Smooth muscle cell (in vitro differentiated cells): Measurements from ENCODE around the gene TMEM150B. TPM values are rescaled to one million over a fixed set of nuclear protein-coding genes. Genes with fewer than 3 reads are reported as not detected.

Source experiments
- DNase-seq: peaks from one replicate; lab custom pipeline; 2025; ENCODE audit not compliant: unreplicated experiment; lab: John Stamatoyannopoulos, UW
- H2AFZ ChIP-seq: fragments of 200-600 bp; sonication (generic); 2 replicates; pipeline ENCODE4 v1.6.0; 2016; ENCODE audit warnings: antibody characterized with exemption, low read depth, mild to moderate bottlenecking
- H3F3A ChIP-seq: fragments of 200-600 bp; sonication (generic); 2 replicates; pipeline ENCODE4 v1.6.0; 2017; ENCODE audit warnings: antibody characterized with exemption, low read depth
- H3K27ac ChIP-seq: fragments of 200-600 bp; sonication (generic); 2 replicates; pipeline ENCODE4 v1.5.1; 2016; ENCODE audit warnings: low read depth, mild to moderate bottlenecking
- H3K27me3 ChIP-seq: fragments of 200-600 bp; sonication (generic); 2 replicates; pipeline ENCODE4 v1.6.1; 2016; ENCODE audit warnings: low read depth, mild to moderate bottlenecking
- H3K36me3 ChIP-seq: fragments of 200-600 bp; sonication (generic); 2 replicates; pipeline ENCODE4 v1.5.1; 2016; ENCODE audit warnings: low read depth
- H3K4me1 ChIP-seq: fragments of 200-600 bp; sonication (generic); 2 replicates; pipeline ENCODE4 v1.5.1; 2016; ENCODE audit warnings: low read depth
- H3K4me2 ChIP-seq: fragments of 200-600 bp; sonication (generic); 2 replicates; pipeline ENCODE4 v1.6.0; 2016; ENCODE audit warnings: mild to moderate bottlenecking
- H3K4me3 ChIP-seq: fragments of 200-600 bp; sonication (generic); 2 replicates; pipeline ENCODE4 v1.5.1; 2016; ENCODE audit warnings: mild to moderate bottlenecking
- H3K79me2 ChIP-seq: fragments of 200-600 bp; sonication (generic); 2 replicates; pipeline ENCODE4 v1.6.0; 2016; ENCODE audit warnings: low read depth, mild to moderate bottlenecking
- H3K9ac ChIP-seq: fragments of 200-600 bp; sonication (generic); 2 replicates; pipeline ENCODE4 v1.6.0; 2016; ENCODE audit warnings: low read depth
- H3K9me3 ChIP-seq: fragments of 200-600 bp; sonication (generic); replicated peaks from 2 replicates; pipeline ENCODE4 v1.5.1; 2016; ENCODE audit warnings: low read depth
- H4K20me1 ChIP-seq: fragments of 200-600 bp; sonication (generic); 2 replicates; pipeline ENCODE4 v1.6.0; 2016; ENCODE audit warnings: low read depth
- CTCF ChIP-seq: fragments of 200-600 bp; sonication (generic); IDR thresholded peaks from 2 replicates; pipeline ENCODE4 v1.5.1; 2017; ENCODE audit warnings: borderline replicate concordance, mild to moderate bottlenecking, antibody characterized with exemption; ENCODE audit not compliant: insufficient read depth, poor library complexity, severe bottlenecking
- WGBS: methylation state at CpG from one replicate; pipeline ENCODE4 v1.1.7; 2016; ENCODE audit warnings: low lambda C conversion rate; 5-methylcytosine and 5-hydroxymethylcytosine counted together
- polyA plus RNA-seq: library from polyadenylated mRNA; unstranded; fragments of >200 nt; fragmentation: Nextera tagmentation; extraction: Ambion mirVana; gene quantifications from 2 replicates; pipeline ENCODE4 v1.2.1, GENCODE V29; 2016
- total RNA-seq: library from RNA; depleted of rRNA; stranded (reverse); fragments of >200 nt; gene quantifications from 2 replicates; pipeline ENCODE4 v1.2.3, GENCODE V29; 2014

The TMEM150B gene
- total and polyA plus RNA-seq, 2 experiments from 2014 or later = not detected

DNA sequence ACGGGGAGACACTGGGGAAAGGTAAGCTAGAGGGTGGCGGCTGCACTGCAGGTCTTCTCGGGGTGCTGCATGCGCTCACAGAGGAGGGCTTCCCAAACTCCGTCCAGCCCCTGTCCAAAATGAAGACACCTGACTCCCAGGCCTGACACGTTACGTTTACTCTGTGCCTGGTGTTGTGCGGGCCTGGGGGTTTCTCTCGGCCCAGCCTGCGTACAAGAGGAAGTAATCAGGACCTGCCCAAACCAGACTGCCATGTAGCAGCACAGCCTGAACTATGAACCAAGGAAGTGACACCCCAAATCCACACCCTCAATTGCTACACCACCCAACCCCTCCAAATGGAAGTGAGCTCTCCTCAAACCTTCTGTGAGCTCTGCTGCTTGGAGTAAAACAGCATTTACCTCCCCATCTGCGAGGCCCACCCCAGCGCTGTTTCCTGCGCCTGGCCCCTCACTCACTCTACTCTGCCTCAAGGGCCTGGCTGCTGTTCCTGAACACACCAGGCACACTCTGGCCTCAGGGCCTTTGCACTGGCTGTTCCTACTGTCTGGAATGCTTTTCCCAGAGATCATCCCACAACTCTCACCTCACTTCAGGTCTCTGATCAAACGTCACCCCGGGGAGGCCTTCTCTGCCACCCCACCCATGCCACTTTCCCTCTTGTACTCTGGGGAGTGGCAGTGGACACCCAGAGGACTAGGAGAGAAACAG is 48.3 kb downstream of the TMEM150B start:
- H3F3A ChIP-seq = peaks cover 4% of the 10 kb centered on the region
- no peak overlapping the region for H3K9ac ChIP-seq
- no peaks in the 10 kb centered on the region for H3K36me3 ChIP-seq
- WGBS = 95% methylated on average over 15 of the region's 15 CpGs
- H4K20me1 ChIP-seq = no peaks in the 10 kb centered on the region
- TF ChIP-seq CTCF = no peak
- no peaks in the 10 kb centered on the region for H3K79me2 ChIP-seq
- DNase-seq = no peak
- H3K4me2 ChIP-seq = no peak overlapping the region
- H3K4me3 ChIP-seq = no peak overlapping the region
- no peaks in the 10 kb centered on the region for H3K27me3 ChIP-seq
- H2AFZ ChIP-seq = no peak overlapping the region
- H3K4me1 ChIP-seq = peaks cover 10% of the 10 kb centered on the region
- H3K9me3 ChIP-seq = no peaks in the 10 kb centered on the region
- no peak overlapping the region for H3K27ac ChIP-seq

- peaks cover 4% of the 10 kb centered on the region for H3F3A ChIP-seq
- H3K4me3 ChIP-seq = no peak overlapping the region
- H3K79me2 ChIP-seq = no peaks in the 10 kb centered on the region
- H4K20me1 ChIP-seq = no peaks in the 10 kb centered on the region
- H2AFZ ChIP-seq = no peak overlapping the region
- H3K9me3 ChIP-seq = no peaks in the 10 kb centered on the region
- H3K4me1 ChIP-seq = peaks cover 10% of the 10 kb centered on the region
- DNase-seq = no peak
- no peak overlapping the region for H3K9ac ChIP-seq
- TF ChIP-seq CTCF = no peak
- no peak overlapping the region for H3K4me2 ChIP-seq
- no peaks in the 10 kb centered on the region for H3K27me3 ChIP-seq
- 97% methylated on average over 17 of the region's 17 CpGs for WGBS
- H3K27ac ChIP-seq = no peak overlapping the region
- no peaks in the 10 kb centered on the region for H3K36me3 ChIP-seq
Measured at GRCh38 chr19:55275851-55276719, 49.1 kb downstream of the TMEM150B start.

DNA sequence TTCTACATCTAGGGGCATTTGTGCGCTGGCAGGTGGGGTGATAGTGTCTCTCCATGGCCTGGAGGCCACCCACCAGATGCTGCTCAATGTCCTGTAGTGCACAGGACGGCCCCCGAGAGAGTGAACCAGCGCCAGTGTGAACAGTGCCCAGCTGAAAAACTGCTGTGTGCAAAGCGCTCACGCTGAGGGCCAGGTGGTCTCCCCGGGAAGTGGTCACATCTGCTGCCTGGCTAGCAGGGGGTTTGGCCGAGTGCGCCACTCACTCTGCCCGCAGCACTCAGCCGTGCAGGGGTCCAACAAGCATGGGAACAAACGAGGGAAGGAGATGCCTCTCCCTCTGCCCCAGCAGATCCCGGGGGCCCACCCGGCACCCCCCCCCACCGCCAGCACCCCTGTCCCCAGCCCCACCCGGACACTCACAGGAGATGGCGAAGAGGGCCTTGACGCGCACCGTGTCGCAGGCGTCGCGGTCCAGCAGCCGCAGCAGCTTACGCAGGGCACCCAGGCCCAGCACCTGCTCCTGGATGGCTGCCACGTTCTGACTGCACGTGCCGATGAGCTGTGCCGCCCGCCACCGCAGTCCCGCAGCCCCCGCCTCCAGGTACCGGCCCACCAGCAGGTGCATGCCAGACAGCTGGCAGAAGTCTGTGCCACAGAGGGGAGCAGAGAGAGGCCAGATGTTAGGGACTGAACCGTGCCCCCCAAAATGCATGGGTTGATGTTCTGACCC is 51.0 kb downstream of the TMEM150B start:
- TF ChIP-seq CTCF = no peak
- H2AFZ ChIP-seq = no peak overlapping the region
- WGBS = over 99% methylated on average over 15 of the region's 36 CpGs

More for the DNA sequence above, 51.0 kb downstream of the TMEM150B start:
- Histone ChIP-seq H3K79me2 (no peaks in the 10 kb centered on the region), H3F3A (no peaks in the 10 kb centered on the region), H3K9ac (no peak overlapping the region), H3K27ac (no peak overlapping the region), H4K20me1 (no peaks in the 10 kb centered on the region), H3K4me3 (no peak overlapping the region), H3K4me2 (no peak overlapping the region), H3K9me3 (no peaks in the 10 kb centered on the region), H3K27me3 (no peaks in the 10 kb centered on the region), H3K36me3 (no peaks in the 10 kb centered on the region), H3K4me1 (peaks cover 3% of the 10 kb centered on the region)
- no peak for DNase-seq
